Measurements from ENCODE around the gene TRIM34. TPM values are rescaled to one million over a fixed set of nuclear protein-coding genes. Genes with fewer than 3 reads are reported as not detected.

Gene TRIM34
- total RNA-seq, 1 experiment from 2014 or later: 0.42 TPM

GRCh38 chr11:5608808-5609207, 16.0 kb upstream of the TRIM34 start:
- Histone ChIP-seq H3K9ac (ENCODE audit: low read length) (no peak overlapping the region), H3K27me3 (ENCODE audit: insufficient read depth, low read length) (no peaks in the 10 kb centered on the region), H3K79me2 (ENCODE audit: insufficient read depth, low read length) (no peaks in the 10 kb centered on the region), H3K27ac (ENCODE audit: low read depth, low read length) (no peak overlapping the region), H3K36me3 (ENCODE audit: control insufficient read depth in 1 of 2, insufficient read depth in 2 of 2, low read length in 2 of 2) (no peaks in the 10 kb centered on the region), H2AFZ (ENCODE audit: low read depth, low read length, poor library complexity, severe bottlenecking) (no peak overlapping the region), H3K4me1 (ENCODE audit: control insufficient read depth in 1 of 2, insufficient read depth in 2 of 2, low read length in 2 of 2) (no peaks in the 10 kb centered on the region), H3K4me3 (replicated peaks in 1 of 2; ENCODE audit: low read depth in 1 of 2, low read length in 2 of 2) (no peak overlapping the region), H3K9me3 (ENCODE audit: control insufficient read depth in 1 of 2, insufficient read depth in 1 of 2, low read depth in 1 of 2, low read length in 2 of 2) (no peaks in the 10 kb centered on the region), H4K20me1 (ENCODE audit: insufficient read depth) (no peaks in the 10 kb centered on the region), H3K4me2 (ENCODE audit: low read length) (no peak overlapping the region), H3K9me2 (ENCODE audit: insufficient read depth) (no peaks in the 10 kb centered on the region)
- RAD21 ChIA-PET (ENCODE audit: low non-redundant PET in 1 of 2, low total read pairs in 2 of 2, uncharacterized antibody in 2 of 2, unreplicated experiment in 2 of 2): no interaction called here
- no peak for DNase-seq (ENCODE audit: low read depth, low spot score)
- CTCF ChIA-PET: no interaction called here
- no peak for ATAC-seq
- POLR2A ChIA-PET: no interaction called here
- TF ChIP-seq, protein P1, sequence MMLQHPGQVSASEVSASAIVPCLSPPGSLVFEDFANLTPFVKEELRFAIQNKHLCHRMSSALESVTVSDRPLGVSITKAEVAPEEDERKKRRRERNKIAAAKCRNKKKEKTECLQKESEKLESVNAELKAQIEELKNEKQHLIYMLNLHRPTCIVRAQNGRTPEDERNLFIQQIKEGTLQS (IDR thresholded peaks at IDR 0.05): no peak
- TF ChIP-seq CBX3 (IDR thresholded peaks at IDR 0.05; ENCODE audit: low read depth) (no peak), SP1 (IDR thresholded peaks at IDR 0.05; ENCODE audit: low read depth) (no peak)
- BruUV-seq (replicated peaks): no TSS peak
- intact Hi-C loops (cut with micrococcal nuclease): no loop called here

DNA sequence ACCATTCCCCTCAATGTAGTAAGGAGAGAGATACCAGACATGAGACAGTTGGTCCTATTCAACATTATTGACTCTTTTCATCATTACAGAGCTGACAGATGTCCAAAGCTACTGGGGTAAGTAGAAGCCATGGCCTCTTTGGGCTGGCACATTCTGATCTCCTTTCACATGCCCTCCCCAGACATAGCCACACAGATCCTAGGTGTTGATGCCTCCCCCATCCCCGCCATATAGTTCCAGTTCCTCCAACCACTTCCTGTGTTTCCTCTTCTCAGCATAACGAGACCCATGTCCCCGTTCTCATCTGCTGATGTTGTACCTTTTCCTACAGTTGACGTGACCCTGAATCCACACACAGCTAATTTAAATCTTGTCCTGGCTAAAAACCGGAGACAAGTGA, 14.4 kb upstream of the TRIM34 start:
- Histone ChIP-seq H3K36me3 (ENCODE audit: control insufficient read depth in 1 of 2, insufficient read depth in 2 of 2, low read length in 2 of 2) (no peaks in the 10 kb centered on the region), H3K4me1 (ENCODE audit: control insufficient read depth in 1 of 2, insufficient read depth in 2 of 2, low read length in 2 of 2) (no peaks in the 10 kb centered on the region), H2AFZ (ENCODE audit: low read depth, low read length, poor library complexity, severe bottlenecking) (no peak overlapping the region), H4K20me1 (ENCODE audit: insufficient read depth) (no peaks in the 10 kb centered on the region), H3K27ac (ENCODE audit: low read depth, low read length) (no peak overlapping the region), H3K9me2 (ENCODE audit: insufficient read depth) (no peaks in the 10 kb centered on the region), H3K9me3 (ENCODE audit: control insufficient read depth in 1 of 2, insufficient read depth in 1 of 2, low read depth in 1 of 2, low read length in 2 of 2) (no peaks in the 10 kb centered on the region), H3K9ac (ENCODE audit: low read length) (no peak overlapping the region), H3K27me3 (ENCODE audit: insufficient read depth, low read length) (no peaks in the 10 kb centered on the region), H3K79me2 (ENCODE audit: insufficient read depth, low read length) (no peaks in the 10 kb centered on the region), H3K4me3 (replicated peaks in 1 of 2; ENCODE audit: low read depth in 1 of 2, low read length in 2 of 2) (no peak overlapping the region), H3K4me2 (ENCODE audit: low read length) (no peak overlapping the region)
- ChIA-PET CTCF (no interaction called here), RAD21 (ENCODE audit: low non-redundant PET in 1 of 2, low total read pairs in 2 of 2, uncharacterized antibody in 2 of 2, unreplicated experiment in 2 of 2) (no interaction called here), POLR2A (no interaction called here)
- ATAC-seq (no peak), DNase-seq (ENCODE audit: low read depth, low spot score) (no peak)
- intact Hi-C loops (cut with micrococcal nuclease): no loop called here
- TF ChIP-seq EGR1 (IDR thresholded peaks at IDR 0.05; ENCODE audit: low read depth): no peak
- BruUV-seq (replicated peaks): no TSS peak

GRCh38 chr11:5611627-5612026, 13.2 kb upstream of the TRIM34 start:
- no peaks in the 10 kb centered on the region for H4K20me1 ChIP-seq (ENCODE audit: insufficient read depth)
- H3K79me2 ChIP-seq (ENCODE audit: insufficient read depth, low read length): no peaks in the 10 kb centered on the region
- no peaks in the 10 kb centered on the region for H3K36me3 ChIP-seq (ENCODE audit: control insufficient read depth in 1 of 2, insufficient read depth in 2 of 2, low read length in 2 of 2)
- ChIA-PET POLR2A (no interaction called here), RAD21 (ENCODE audit: low non-redundant PET in 1 of 2, low total read pairs in 2 of 2, uncharacterized antibody in 2 of 2, unreplicated experiment in 2 of 2) (no interaction called here), CTCF (no interaction called here)
- no peaks in the 10 kb centered on the region for H3K9me3 ChIP-seq (ENCODE audit: control insufficient read depth in 1 of 2, insufficient read depth in 1 of 2, low read depth in 1 of 2, low read length in 2 of 2)
- intact Hi-C loops (cut with micrococcal nuclease): no loop called here
- no peaks in the 10 kb centered on the region for H3K9me2 ChIP-seq (ENCODE audit: insufficient read depth)
- no peak overlapping the region for H3K4me3 ChIP-seq (replicated peaks in 1 of 2; ENCODE audit: low read depth in 1 of 2, low read length in 2 of 2)
- H3K27me3 ChIP-seq (ENCODE audit: insufficient read depth, low read length): no peaks in the 10 kb centered on the region
- no TSS peak for BruUV-seq (replicated peaks)
- ATAC-seq: peak; percentile 97
- H3K9ac ChIP-seq (ENCODE audit: low read length): no peak overlapping the region
- H2AFZ ChIP-seq (ENCODE audit: low read depth, low read length, poor library complexity, severe bottlenecking): no peak overlapping the region
- H3K4me1 ChIP-seq (ENCODE audit: control insufficient read depth in 1 of 2, insufficient read depth in 2 of 2, low read length in 2 of 2): no peaks in the 10 kb centered on the region
- peak; percentile 33 for DNase-seq (ENCODE audit: low read depth, low spot score)
- peak overlapping the region; percentile 22; the same call in 1 of the 2 replicates for H3K4me2 ChIP-seq (ENCODE audit: low read length)
- H3K27ac ChIP-seq (ENCODE audit: low read depth, low read length): no peak overlapping the region
- no peak for TF ChIP-seq POLR2AphosphoS5 (IDR thresholded peaks at IDR 0.05; ENCODE audit: low read depth, low read length)
- TF ChIP-seq SIN3A (IDR thresholded peaks at IDR 0.05; ENCODE audit: low read depth): no peak
- TF ChIP-seq, protein P2, sequence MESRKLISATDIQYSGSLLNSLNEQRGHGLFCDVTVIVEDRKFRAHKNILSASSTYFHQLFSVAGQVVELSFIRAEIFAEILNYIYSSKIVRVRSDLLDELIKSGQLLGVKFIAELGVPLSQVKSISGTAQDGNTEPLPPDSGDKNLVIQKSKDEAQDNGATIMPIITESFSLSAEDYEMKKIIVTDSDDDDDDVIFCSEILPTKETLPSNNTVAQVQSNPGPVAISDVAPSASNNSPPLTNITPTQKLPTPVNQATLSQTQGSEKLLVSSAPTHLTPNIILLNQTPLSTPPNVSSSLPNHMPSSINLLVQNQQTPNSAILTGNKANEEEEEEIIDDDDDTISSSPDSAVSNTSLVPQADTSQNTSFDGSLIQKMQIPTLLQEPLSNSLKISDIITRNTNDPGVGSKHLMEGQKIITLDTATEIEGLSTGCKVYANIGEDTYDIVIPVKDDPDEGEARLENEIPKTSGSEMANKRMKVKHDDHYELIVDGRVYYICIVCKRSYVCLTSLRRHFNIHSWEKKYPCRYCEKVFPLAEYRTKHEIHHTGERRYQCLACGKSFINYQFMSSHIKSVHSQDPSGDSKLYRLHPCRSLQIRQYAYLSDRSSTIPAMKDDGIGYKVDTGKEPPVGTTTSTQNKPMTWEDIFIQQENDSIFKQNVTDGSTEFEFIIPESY (IDR thresholded peaks at IDR 0.05; ENCODE audit: extremely low read depth, insufficient replicate concordance, low read length): no peak
- no peak for TF ChIP-seq EZH2 (IDR thresholded peaks at IDR 0.05)
- TF ChIP-seq, protein P1 (IDR thresholded peaks at IDR 0.05): no peak
- TF ChIP-seq RAD21 (IDR thresholded peaks at IDR 0.05; ENCODE audit: low read depth): peak; percentile 43
- TF ChIP-seq, protein P3, sequence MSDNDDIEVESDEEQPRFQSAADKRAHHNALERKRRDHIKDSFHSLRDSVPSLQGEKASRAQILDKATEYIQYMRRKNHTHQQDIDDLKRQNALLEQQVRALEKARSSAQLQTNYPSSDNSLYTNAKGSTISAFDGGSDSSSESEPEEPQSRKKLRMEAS (IDR thresholded peaks at IDR 0.05): no peak

Data from HCT116 (cell line).